OCI-LY7 (cell line): ENCODE data around the gene EPHB4. TPM values are rescaled to one million over a fixed set of nuclear protein-coding genes. Genes with fewer than 3 reads are reported as not detected.
"Not testable (repeated sequence)": the region's sequence is repeated elsewhere in the genome, so short reads cannot be mapped to it uniquely, and the experiment has no call there.

Experiments
- BruUV-seq: library from RNA; stranded (reverse); fragments of 400-500 nt; replicated peaks from 2 replicates; lab custom pipeline; 2021; lab: Mats Ljungman, UMichigan
- CTCF ChIA-PET: fragments of 300-600 bp; sonication (Branson Sonifier 250); formaldehyde crosslinking; loops from one replicate; lab custom pipeline; 2022; ENCODE audit warnings: antibody characterized with exemption; ENCODE audit not compliant: unreplicated experiment; lab: Charles Lee
- POLR2A ChIA-PET: fragments of 300-600 bp; sonication (Branson Sonifier 250); formaldehyde crosslinking; loops from one replicate; lab custom pipeline; 2022; ENCODE audit warnings: antibody characterized with exemption; lab: Charles Lee
- DNase-seq: peaks from one replicate; pipeline ENCODE4 v3.0.0-alpha.2; 2015; ENCODE audit warnings: low spot score
- H2AFZ ChIP-seq: fragments of 200-600 bp; sonication (generic), shearing (Covaris generic); 2 replicates; pipeline ENCODE4 v1.6.1; 2014; ENCODE audit warnings: mild to moderate bottlenecking, antibody characterized with exemption, low read length, moderate library complexity
- H3K27ac ChIP-seq: fragments of 200-600 bp; sonication (generic); 2 replicates; pipeline ENCODE4 v1.5.1; 2014; ENCODE audit warnings: mixed run types, low read depth, mild to moderate bottlenecking, moderate library complexity, low read length, inconsistent platforms; ENCODE audit not compliant: poor library complexity, severe bottlenecking
- H3K36me3 ChIP-seq: fragments of 200-600 bp; sonication (generic); 2 replicates; pipeline ENCODE4 v1.6.1; 2014; ENCODE audit warnings: mild to moderate bottlenecking, antibody characterized with exemption, low read length, moderate library complexity, mixed read lengths; ENCODE audit not compliant: insufficient read depth
- H3K4me1 ChIP-seq: fragments of 200-600 bp; sonication (generic); 2 replicates; pipeline ENCODE4 v1.5.1; 2014; ENCODE audit warnings: mild to moderate bottlenecking, low read length; ENCODE audit not compliant: insufficient read depth, poor library complexity, severe bottlenecking
- H3K4me2 ChIP-seq: fragments of 200-600 bp; sonication (generic); 2 replicates; pipeline ENCODE4 v1.6.1; 2014; ENCODE audit warnings: mild to moderate bottlenecking, low read length
- H3K4me3 ChIP-seq: fragments of 200-600 bp; sonication (generic); 2 replicates; pipeline ENCODE4 v1.5.1; 2014; ENCODE audit warnings: mild to moderate bottlenecking, low read depth, low read length; ENCODE audit not compliant: poor library complexity, severe bottlenecking
- H3K79me2 ChIP-seq: fragments of 200-600 bp; sonication (generic); 2 replicates; pipeline ENCODE4 v1.6.1; 2016; ENCODE audit warnings: low read depth, mild to moderate bottlenecking, low read length, moderate library complexity, mixed read lengths; ENCODE audit not compliant: insufficient read depth
- H3K9me2 ChIP-seq: fragments of 200-600 bp; sonication (generic); 2 replicates; pipeline ENCODE4 v1.6.1; 2016; ENCODE audit warnings: mild to moderate bottlenecking, low read length, mixed read lengths; ENCODE audit not compliant: insufficient read depth
- H3K9me3 ChIP-seq: fragments of 200-600 bp; sonication (generic); 2 replicates; pipeline ENCODE4 v1.6.1; 2014; ENCODE audit warnings: mild to moderate bottlenecking, mixed run types, low read length, mixed read lengths
- H4K20me1 ChIP-seq: fragments of 200-600 bp; sonication (generic); 2 replicates; pipeline ENCODE4 v1.6.1; 2014; ENCODE audit warnings: mild to moderate bottlenecking, antibody characterized with exemption, low read length, moderate library complexity, mixed read lengths; ENCODE audit not compliant: insufficient read depth
- CTCF ChIP-seq: fragments of 200-600 bp; sonication (generic); conservative IDR thresholded peaks from 2 replicates; pipeline ENCODE4 v1.5.1; 2014; ENCODE audit warnings: mild to moderate bottlenecking, antibody characterized with exemption, low read length, moderate library complexity, mixed read lengths
- EZH2phosphoT487 ChIP-seq: fragments of 200-600 bp; sonication (generic); IDR thresholded peaks from 2 replicates; pipeline ENCODE4 v1.6.1; 2018; ENCODE audit warnings: low read depth, borderline replicate concordance, mild to moderate bottlenecking, mixed run types, antibody characterized with exemption, low read length, moderate library complexity, mixed read lengths
- intact Hi-C: fragments of 100-400 bp; cut with micrococcal nuclease; formaldehyde crosslinking; loops from one replicate; pipeline ENCODE4 v1.10.0; 2022; ENCODE audit not compliant: unreplicated experiment
- total RNA-seq, 2 experiments: library from RNA; depleted of rRNA in 1 of 2; stranded (reverse); fragments of >200 nt in 1 of 2; shearing (Covaris generic) in 1 of 2; gene quantifications; 2 replicates each; pipeline ENCODE4 v1.2.3, GENCODE V29; 2014 to 2022

The EPHB4 gene
- total RNA-seq, 2 experiments from 2014 or later: 4.2 to 7.3 TPM

DNA sequence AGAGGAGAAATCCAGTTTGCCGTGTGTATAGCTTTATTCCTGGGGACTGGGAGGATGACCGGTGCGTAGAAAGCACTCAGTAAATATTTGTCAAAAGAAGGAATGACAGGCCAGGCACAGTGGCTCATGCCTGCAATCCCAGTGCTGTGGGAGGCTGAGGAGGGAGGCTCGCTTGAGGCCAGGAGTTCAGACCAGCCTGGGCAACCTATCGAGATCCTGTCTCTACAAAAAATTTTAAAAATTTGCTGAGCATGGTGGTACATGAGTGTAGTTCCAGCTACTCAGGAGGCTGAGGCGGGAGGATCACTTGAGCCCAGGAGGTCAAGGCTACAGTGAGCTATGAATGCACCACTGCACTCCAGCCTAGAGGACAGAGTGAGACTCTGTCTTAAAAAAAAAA, 15.8 kb downstream of the EPHB4 start:
- Histone ChIP-seq H3K27ac (no peak overlapping the region), H2AFZ (no peak overlapping the region), H3K36me3 (no peaks in the 10 kb centered on the region), H3K9me3 (no peaks in the 10 kb centered on the region), H3K4me3 (no peak overlapping the region), H3K9me2 (no peaks in the 10 kb centered on the region), H4K20me1 (no peaks in the 10 kb centered on the region), H3K79me2 (no peaks in the 10 kb centered on the region), H3K4me2 (no peak overlapping the region), H3K4me1 (no peaks in the 10 kb centered on the region)
- POLR2A ChIA-PET: no interaction called here
- TF ChIP-seq EZH2phosphoT487 (no peak), CTCF (no peak)
- no TSS peak for BruUV-seq
- intact Hi-C loops: no loop called here
- DNase-seq: no peak
- CTCF ChIA-PET: interaction anchor here (0.9 kb wide), 1 partner anchor 10 kb away, joined by 3 read pairs; no protein-coding TSS in a partner anchor

DNA sequence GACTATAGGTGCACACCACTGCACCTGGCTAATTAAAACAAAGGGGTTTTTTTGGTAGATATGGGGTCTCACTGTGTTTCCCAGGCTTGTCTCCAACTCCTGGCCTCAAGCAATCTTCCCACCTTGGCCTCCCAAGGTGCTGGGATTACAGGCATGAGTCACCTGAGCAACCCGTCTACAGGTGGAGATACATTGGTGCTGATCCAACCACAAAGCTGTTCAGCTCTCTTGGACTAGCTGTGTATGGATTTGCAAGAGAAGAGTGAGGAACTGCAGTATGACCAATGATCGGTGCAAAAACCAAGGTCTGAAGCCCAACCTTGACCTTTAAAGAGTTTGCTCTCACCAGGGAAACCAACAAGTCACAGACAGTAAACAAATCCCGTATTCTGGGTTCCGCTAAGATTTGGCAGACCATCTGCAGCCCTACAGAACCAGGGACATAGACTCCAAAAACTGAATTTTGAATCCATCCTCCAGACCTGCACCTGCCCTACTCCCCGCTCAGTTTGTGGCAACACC, 18.9 kb downstream of the EPHB4 start:
- Histone ChIP-seq H3K4me1 (peaks cover 2% of the 10 kb centered on the region), H3K4me3 (no peak overlapping the region), H3K9me2 (no peaks in the 10 kb centered on the region), H3K9me3 (no peaks in the 10 kb centered on the region), H2AFZ (no peak overlapping the region), H3K79me2 (no peaks in the 10 kb centered on the region), H3K4me2 (no peak overlapping the region), H4K20me1 (no peaks in the 10 kb centered on the region), H3K27ac (no peak overlapping the region), H3K36me3 (no peaks in the 10 kb centered on the region)
- no TSS peak for BruUV-seq
- TF ChIP-seq EZH2phosphoT487 (no peak), CTCF (no peak)
- no peak for DNase-seq
- POLR2A ChIA-PET: no interaction called here
- CTCF ChIA-PET: no interaction called here
- intact Hi-C loops: no loop called here

- POLR2A ChIA-PET: interaction anchor here (0.5 to 0.8 kb wide), 3 partner anchors 12 to 413 kb away, joined by 3 to 5 read pairs (median 3); no protein-coding TSS in a partner anchor
Measured at GRCh38 chr7:100806883-100807282, 20.4 kb downstream of the EPHB4 start.

More at GRCh38 chr7:100806883-100807282, 20.4 kb downstream of the EPHB4 start:
- H3K9me3 ChIP-seq, H3K79me2 ChIP-seq, H3K4me1 ChIP-seq, H3K36me3 ChIP-seq, intact Hi-C loops, H3K4me2 ChIP-seq, DNase-seq, H3K27ac ChIP-seq, BruUV-seq, H3K4me3 ChIP-seq, H3K9me2 ChIP-seq, H4K20me1 ChIP-seq, H2AFZ ChIP-seq, CTCF ChIA-PET: not testable (repeated sequence)
